ENCODE measurements around the gene EFR3B.

Gene EFR3B

GRCh38 chr2:25063876-25064660 is 22.2 kb downstream of the EFR3B start:
- no peak overlapping the region for H3K27ac ChIP-seq (ENCODE audit: low read depth, low read length)
- H3K4me2 ChIP-seq (ENCODE audit: low read length), result no peak overlapping the region
- H3K36me3 ChIP-seq (ENCODE audit: control insufficient read depth, low read length), result no peaks in the 10 kb centered on the region
- H3F3A ChIP-seq (ENCODE audit: control insufficient read depth, insufficient read depth), result no peaks in the 10 kb centered on the region
- H3K4me1 ChIP-seq (ENCODE audit: control insufficient read depth, low read length), result peaks cover 8% of the 10 kb centered on the region
- no peaks in the 10 kb centered on the region for H3K79me2 ChIP-seq (ENCODE audit: control insufficient read depth, low read length)
- H4K20me1 ChIP-seq (ENCODE audit: control insufficient read depth, insufficient read depth, low read depth, low read length), result no peaks in the 10 kb centered on the region
- TF ChIP-seq CTCF (IDR thresholded peaks at IDR 0.05; ENCODE audit: low read depth, low read length, poor library complexity, severe bottlenecking), result no peak
- no peak for TF ChIP-seq EZH2phosphoT487 (IDR thresholded peaks at IDR 0.05; ENCODE audit: borderline replicate concordance, low read length)
- H3K27me3 ChIP-seq (ENCODE audit: control insufficient read depth, low read length), result no peaks in the 10 kb centered on the region
- H3K4me3 ChIP-seq (ENCODE audit: low read length), result no peak overlapping the region
- no peaks in the 10 kb centered on the region for H3K9me3 ChIP-seq (ENCODE audit: control insufficient read depth, insufficient read depth, low read length)
- no peaks in the 10 kb centered on the region for H3K9me2 ChIP-seq (replicated peaks; ENCODE audit: control insufficient read depth, low read length)

DNA sequence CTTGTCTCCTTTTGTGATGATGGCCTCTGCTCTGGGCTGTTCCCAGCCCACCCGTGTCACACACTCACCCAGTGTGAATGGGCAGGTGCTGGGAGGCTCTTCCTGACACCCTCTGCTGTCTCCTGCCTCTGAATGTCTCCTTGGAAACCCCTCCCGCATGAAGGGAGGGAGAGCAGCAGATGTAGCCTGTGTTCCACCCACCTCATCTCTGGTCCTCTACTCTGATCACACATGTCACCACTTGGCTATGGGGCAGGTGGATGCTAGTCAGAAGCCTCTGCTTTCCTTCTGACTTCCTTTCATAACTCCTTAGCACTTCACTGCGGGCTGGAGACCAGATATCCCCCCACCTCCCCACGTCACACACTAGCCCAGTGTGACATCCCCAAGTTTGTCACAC is 23.9 kb downstream of the EFR3B start:
- H3K4me1 ChIP-seq (ENCODE audit: control insufficient read depth, low read length), result peaks cover 8% of the 10 kb centered on the region
- no peak overlapping the region for H3K4me2 ChIP-seq (ENCODE audit: low read length)
- no peaks in the 10 kb centered on the region for H4K20me1 ChIP-seq (ENCODE audit: control insufficient read depth, insufficient read depth, low read depth, low read length)
- no peak overlapping the region for H3K27ac ChIP-seq (ENCODE audit: low read depth, low read length)
- H3K27me3 ChIP-seq (ENCODE audit: control insufficient read depth, low read length), result no peaks in the 10 kb centered on the region
- H3K79me2 ChIP-seq (ENCODE audit: control insufficient read depth, low read length), result no peaks in the 10 kb centered on the region
- no peaks in the 10 kb centered on the region for H3K9me2 ChIP-seq (replicated peaks; ENCODE audit: control insufficient read depth, low read length)
- H3K36me3 ChIP-seq (ENCODE audit: control insufficient read depth, low read length), result no peaks in the 10 kb centered on the region
- TF ChIP-seq CTCF (IDR thresholded peaks at IDR 0.05; ENCODE audit: low read depth, low read length, poor library complexity, severe bottlenecking), result no peak
- no peak for TF ChIP-seq EZH2phosphoT487 (IDR thresholded peaks at IDR 0.05; ENCODE audit: borderline replicate concordance, low read length)
- H3K9me3 ChIP-seq (ENCODE audit: control insufficient read depth, insufficient read depth, low read length), result no peaks in the 10 kb centered on the region
- no peaks in the 10 kb centered on the region for H3F3A ChIP-seq (ENCODE audit: control insufficient read depth, insufficient read depth)
- H3K4me3 ChIP-seq (ENCODE audit: low read length), result no peak overlapping the region

GRCh38 chr2:25066455-25066854 is 24.6 kb downstream of the EFR3B start:
- no peak for TF ChIP-seq CTCF (IDR thresholded peaks at IDR 0.05; ENCODE audit: low read depth, low read length, poor library complexity, severe bottlenecking)
- Histone ChIP-seq H3F3A (ENCODE audit: control insufficient read depth, insufficient read depth) (no peaks in the 10 kb centered on the region), H3K27me3 (ENCODE audit: control insufficient read depth, low read length) (no peaks in the 10 kb centered on the region), H3K79me2 (ENCODE audit: control insufficient read depth, low read length) (no peaks in the 10 kb centered on the region), H3K4me2 (ENCODE audit: low read length) (no peak overlapping the region), H3K36me3 (ENCODE audit: control insufficient read depth, low read length) (no peaks in the 10 kb centered on the region), H4K20me1 (ENCODE audit: control insufficient read depth, insufficient read depth, low read depth, low read length) (no peaks in the 10 kb centered on the region), H3K4me3 (ENCODE audit: low read length) (no peak overlapping the region), H3K9me2 (replicated peaks; ENCODE audit: control insufficient read depth, low read length) (no peaks in the 10 kb centered on the region), H3K4me1 (ENCODE audit: control insufficient read depth, low read length) (peaks cover 8% of the 10 kb centered on the region), H3K9me3 (ENCODE audit: control insufficient read depth, insufficient read depth, low read length) (no peaks in the 10 kb centered on the region), H3K27ac (ENCODE audit: low read depth, low read length) (no peak overlapping the region)
